Activated naive CD4-positive, alpha-beta T cell treated with Interleukin-2 at 50 U/mL for 16 hours (primary cell): ENCODE results near the gene PLAAT1.

Experiments used
- DNase-seq: peaks from one replicate; pipeline ENCODE4 v3.0.0-alpha.2; 2020

Gene PLAAT1

DNA sequence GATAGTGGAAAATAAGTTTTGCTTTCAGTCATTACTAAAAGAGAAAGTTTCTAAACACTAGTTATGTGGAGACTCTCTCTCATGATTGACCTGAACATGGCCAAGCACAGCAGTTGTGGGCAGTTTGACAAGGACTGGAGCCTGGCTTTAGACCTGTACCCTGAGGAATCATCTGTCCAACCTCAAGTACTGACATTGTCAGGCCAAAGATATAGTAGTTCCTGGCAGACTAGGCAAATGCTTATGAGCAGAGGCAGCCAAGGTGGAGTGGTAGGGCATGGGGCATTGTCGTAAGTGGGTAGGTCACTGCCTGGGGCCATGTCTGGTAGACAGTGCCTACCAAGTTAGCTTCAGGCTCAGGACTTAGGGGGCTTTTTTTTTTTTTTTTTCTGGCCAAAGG is 20.9 kb downstream of the PLAAT1 start:
- no peak for DNase-seq

DNA sequence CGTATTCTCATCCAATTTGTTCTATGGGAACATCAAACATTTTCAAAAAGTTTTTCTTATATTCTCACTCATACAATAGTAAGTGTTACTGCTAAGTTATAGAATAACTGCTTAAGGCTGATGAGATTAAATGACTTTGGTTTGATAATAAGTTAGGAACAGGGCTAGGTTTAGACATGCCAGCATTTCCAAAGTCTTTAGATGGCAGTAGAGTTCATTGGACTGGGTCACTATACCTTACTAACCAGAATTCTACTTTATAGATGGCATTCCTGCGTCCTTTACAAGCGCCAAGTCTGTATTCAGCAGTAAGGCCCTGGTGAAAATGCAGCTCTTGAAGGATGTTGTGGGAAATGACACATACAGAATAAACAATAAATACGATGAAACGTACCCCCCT is 21.7 kb downstream of the PLAAT1 start:
- DNase-seq = no peak

DNA sequence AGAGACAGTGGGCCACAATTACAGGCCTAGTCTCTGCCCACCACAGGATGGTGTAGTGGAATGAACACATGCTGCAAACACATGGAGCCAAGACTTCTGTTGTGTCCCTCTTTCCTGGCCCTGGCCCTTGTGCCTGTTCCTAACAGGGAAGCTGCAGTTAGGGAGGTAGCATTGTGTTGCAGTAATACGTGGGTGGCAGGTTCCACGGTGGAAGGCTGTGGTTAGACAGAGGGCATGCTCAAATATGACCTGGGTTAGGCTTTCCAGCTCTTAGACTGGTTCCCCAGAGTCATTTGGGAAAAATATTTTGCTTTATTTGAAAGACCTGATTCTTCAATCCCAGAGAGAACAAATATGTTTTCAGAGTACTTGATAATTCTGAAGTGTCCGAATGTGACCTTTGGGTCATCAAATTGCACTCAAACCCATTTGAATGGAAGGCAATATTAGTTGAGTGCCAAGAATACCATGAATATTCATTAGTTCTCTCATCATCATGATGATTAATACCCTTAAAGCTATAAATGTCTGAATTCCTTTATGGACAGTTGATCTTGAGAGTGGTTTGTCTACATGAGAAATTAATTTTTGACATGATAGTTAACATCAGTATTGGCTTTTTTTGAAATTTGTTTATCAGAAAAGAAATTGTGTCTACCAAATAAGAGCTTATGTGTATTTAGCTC is 28.5 kb downstream of the PLAAT1 start:
- DNase-seq = no peak

DNA sequence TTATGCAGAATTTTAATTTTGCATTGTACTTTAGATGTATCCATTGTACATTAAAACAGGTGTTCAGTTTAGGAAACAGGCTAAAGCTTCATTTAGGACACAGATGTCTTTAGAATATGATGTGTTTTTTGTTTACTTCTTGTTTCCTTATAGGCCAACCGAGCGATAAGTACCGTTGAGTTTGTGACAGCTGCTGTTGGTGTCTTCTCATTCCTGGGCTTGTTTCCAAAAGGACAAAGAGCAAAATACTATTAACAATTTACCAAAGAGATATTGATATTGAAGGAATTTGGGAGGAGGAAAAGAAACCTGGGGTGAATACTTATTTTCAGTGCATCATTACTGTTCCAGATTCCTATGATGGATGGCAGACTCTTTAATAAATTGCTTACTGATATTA is 29.4 kb downstream of the PLAAT1 start:
- no peak for DNase-seq

DNA sequence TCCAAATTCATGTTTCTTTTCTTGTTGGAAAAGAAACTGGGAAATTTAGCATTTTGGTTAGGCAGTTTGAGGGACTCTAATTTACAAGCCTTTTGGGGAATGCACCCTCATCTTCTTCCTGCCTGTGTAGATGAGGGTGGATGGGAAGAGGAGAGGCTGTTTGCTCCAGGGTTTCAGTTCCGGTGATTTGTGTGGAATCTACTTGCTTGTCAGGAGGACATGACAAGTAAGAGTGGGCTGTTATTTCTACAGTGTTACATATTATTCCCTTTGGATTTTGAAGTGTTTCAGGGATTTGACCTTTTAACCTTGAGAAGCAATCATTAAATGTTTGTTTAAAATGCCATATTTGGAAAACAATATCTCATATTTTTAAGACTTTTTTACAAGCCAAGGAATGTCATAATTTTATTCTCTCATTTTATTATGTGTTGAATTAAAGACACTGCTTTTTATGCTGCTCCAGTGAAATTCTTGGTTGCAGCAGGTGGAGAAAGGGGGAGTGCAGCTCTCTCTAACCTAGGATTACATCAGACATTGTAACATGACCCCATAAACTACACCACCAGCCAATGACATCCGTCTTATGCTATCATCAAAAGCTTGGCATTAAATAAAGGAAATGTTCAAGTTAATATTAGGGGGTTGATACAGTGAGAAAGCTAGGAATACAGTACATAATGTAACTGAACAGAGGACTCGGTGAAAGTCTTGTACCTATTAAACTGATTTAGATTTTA is 30.2 kb downstream of the PLAAT1 start:
- no peak for DNase-seq

DNA sequence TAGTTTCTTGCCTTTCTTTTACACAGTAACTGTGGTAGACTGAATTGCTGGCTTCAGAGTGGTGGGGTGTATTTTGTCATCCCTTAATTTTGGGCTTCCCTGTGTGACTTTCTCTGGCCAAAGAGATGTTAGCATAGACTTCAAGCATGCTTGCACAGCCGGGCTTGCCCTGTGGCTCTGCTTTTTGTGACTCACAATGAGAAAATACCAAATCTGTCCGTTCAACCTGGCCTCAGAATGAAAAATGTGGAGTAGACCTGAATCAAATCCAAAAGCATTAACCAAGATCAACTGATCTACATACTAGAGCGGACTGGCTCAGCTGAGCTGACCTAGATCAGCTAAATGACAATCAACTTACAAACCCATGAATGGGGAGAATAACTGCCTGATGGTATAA is 51.4 kb downstream of the PLAAT1 start:
- no peak for DNase-seq

DNA sequence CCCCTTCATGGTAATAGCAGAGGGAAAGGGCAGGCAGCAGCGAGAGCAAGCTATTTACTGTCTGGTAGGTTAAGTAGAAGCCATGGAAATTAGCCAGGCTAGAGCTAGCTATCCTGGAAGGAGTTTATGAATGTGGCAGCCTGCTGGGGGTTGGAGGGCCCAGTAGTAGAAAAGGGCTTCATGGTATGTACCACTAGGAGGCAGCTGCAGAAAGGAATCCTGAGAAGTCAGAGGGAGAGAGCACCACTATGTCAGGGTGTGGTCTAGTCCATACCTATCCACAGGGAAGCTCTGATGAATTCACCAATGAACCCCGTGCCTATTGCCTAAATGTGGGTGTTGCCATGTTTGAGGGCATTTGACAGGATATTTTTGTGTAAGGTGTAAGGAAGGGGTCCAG is 55.0 kb downstream of the PLAAT1 start:
- DNase-seq = no peak

DNA sequence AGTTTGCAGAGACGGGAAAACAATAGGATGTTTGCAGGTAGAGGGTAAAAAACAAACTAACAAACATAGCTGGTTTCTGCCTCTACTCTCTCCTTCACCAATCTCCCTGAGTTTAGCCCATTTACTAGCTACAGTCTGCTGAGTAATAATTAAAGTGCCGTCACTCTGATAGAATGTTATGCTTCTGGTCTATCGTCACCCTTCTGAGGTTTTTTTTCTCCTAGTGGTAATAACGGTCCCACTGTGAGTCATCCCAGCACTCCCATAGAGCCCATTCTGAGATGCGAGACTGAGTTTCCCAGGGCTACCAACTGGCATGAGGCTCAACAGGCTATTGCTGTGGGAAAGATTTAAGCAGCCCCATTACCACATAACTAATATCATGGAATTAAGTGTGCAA is 56.4 kb downstream of the PLAAT1 start:
- DNase-seq = no peak

DNA sequence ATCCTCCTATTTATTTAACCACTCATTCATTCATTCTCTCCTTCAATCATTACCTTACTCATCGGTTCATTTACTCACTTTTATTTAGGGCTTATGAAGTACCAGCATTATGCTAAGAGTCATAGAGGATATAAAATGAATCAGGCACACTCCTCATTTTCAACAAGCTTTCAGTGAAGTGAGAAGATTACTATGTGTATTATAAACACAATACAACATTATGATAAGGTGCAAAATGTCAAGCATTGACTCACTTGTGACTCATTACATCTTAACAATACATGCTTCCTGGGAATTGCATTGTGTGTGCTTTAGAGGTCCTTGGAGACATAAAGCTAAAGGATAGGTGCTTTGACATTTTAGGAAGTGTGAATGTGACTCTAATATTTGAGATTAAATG is 60.4 kb downstream of the PLAAT1 start:
- no peak for DNase-seq

DNA sequence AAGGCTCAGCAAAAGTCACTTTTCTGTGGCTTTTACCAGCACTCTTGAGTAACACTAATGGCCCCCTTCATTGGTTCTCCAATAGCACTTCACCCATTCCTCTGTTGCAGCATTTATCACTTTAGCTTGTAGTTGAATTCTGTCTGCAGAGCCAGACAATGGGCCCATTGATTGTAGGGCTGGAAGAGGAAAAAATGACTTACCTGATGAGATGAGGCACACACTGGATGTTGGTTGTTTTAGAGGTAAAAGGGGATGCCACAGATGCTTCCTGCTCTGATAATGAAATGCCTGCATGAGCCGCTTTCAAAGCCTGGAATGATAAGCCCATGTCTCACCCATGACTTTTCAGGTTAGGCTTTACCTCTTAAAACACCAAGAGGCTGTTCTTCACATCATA is 64.3 kb downstream of the PLAAT1 start:
- DNase-seq = no peak

DNA sequence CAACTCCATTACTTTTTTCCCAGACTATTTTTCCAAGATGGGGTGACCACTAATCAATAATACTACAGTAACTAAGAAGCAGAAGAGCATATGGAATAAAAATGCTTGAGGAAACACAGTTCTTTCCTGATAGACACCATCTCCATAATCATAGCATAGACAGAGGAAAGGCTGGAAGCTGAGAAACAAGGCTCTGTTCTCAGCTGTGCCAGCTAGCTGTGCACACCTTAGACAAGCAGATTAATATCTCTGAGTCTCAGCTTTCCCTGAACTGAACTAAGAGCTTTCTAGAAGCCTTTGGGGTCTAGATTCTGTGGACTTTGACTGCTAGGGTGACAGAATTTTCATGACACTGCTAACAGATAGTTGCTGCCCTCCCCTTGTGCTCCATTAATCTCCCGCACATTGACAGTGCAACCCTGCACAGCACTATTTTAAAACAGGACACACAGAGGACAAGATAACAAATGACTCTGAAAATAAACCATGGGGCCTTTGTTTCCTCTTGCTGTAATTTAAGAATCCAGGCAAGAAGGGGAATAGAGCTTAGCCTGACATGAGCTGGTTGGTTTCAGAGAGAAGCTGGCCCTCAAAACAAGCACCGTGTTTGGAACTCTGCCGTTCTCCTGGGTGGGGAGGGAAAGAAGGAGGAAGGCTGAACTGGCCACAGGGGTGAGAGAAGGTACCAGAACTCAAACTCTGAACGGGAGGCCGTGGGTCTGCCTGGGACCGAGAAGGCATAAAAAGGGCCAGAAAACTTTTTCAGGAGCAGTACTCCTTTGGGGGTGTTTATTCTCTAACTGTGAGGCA is 70.1 kb downstream of the PLAAT1 start:
- DNase-seq = no peak

DNA sequence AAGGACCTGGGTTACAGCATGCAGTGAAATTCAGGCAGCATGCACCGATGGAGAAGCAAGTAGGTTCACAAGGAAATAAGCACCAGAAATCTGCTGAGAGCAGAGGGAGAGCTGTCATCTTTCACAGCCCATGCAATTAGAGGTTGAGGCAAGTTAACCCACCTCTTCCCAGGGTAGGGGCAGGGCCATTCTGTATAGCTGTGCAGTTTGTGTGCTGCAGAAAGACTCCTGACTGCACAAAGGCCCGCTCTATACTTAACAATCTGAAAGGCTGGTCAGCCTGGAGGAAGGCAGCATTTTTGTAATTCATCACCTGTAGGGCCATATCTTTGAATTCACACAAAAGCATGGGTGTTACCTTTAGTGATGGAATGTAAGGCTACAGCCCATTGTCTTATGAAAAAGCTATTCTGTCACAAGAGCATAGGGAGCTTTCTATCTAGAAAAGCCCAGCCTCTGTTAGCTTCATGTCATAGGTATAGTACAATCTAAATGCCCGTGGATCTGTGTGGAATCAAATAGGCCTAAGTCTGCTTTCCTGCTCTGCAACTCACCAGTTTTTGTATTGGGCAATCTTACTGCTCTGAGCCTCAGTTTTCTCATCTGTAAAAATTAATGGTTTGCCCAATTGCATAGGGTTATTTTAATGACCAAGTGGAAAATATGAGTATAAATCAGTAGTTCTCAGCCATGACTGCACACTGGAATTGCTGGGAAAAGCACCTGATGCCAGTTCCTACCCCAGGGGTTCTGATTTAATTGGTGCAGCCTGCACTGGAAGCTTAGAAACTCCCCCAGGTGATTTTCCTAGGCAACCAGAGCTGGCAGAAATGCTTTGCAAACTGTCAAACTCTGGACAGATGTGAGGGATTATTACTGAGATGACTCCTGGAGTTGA is 72.3 kb downstream of the PLAAT1 start:
- no peak for DNase-seq

DNA sequence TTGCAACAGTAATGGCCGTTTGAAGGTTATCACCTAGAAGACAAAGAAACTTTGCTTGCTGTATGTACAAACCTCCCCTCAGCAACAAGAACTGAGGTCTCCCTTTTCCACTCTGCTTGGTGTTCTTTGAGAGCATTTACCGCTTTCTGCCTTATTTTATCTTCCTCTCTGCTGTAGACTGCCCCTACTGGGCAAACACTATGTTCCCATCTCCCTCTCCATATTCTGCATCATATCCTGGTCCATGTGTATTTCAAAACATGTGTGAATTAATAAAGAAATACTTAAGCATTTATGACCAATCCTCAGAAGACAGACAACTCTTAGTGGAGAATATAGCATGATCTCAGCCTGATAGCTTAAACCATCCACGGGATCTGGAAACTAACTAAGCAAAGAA is 73.1 kb downstream of the PLAAT1 start:
- no peak for DNase-seq

DNA sequence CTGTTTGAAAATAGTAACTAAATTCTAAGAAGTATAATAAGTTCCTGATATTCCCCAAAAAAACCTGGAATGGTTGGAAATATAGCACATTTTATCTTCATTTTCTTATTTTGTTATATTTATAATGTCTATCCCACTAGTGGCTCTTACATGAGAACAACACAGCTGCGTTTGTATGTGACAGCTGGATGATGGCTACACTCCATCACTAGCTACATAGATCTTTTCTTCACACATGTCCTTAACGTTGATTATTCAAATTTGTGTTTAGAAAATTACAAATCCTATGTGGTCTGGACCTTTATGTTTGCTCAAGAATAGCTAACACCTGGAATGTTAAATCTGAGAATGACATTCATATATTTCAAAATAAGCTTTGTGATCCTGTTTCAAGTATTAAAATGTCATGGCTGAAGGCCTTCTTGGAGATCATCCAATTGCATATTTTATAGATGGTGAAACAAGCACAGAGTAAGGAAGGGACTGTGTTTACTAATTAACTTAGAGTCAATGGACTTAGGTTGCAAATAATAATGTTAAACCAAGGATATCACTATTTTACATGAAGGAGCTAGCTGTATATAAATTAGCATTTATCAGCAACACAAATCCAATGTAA is 76.8 kb downstream of the PLAAT1 start:
- no peak for DNase-seq
